NCI-H1048 (cell line): ENCODE measurements around the gene DNTTIP2.
"Not testable (repeated sequence)": the region's sequence is repeated elsewhere in the genome, so short reads cannot be mapped to it uniquely, and the experiment has no call there.

Experiments
- DNase-seq: peaks from one replicate; lab custom pipeline; 2025; lab: John Stamatoyannopoulos, UW

DNTTIP2 gene

GRCh38 chr1:93874025-93874651, 4.9 kb downstream of the DNTTIP2 start:
- no peak for DNase-seq

GRCh38 chr1:93871366-93871765, 7.6 kb downstream of the DNTTIP2 start:
- DNase-seq: no peak

GRCh38 chr1:93869653-93870052, 9.4 kb downstream of the DNTTIP2 start:
- no peak for DNase-seq

GRCh38 chr1:93868492-93868891, 10.5 kb downstream of the DNTTIP2 start:
- not testable (repeated sequence) for DNase-seq

GRCh38 chr1:93865253-93865652, 13.8 kb downstream of the DNTTIP2 start:
- no peak for DNase-seq

- DNase-seq: no peak
Observed at GRCh38 chr1:93864175-93864574, 14.8 kb downstream of the DNTTIP2 start.

GRCh38 chr1:93857653-93858052, 21.4 kb downstream of the DNTTIP2 start:
- not testable (repeated sequence) for DNase-seq

GRCh38 chr1:93855983-93856382, 23.0 kb downstream of the DNTTIP2 start:
- DNase-seq: not testable (repeated sequence)

- DNase-seq: no peak
Observed at GRCh38 chr1:93853940-93854339, 25.1 kb downstream of the DNTTIP2 start.

GRCh38 chr1:93851878-93852277, 27.1 kb downstream of the DNTTIP2 start:
- no peak for DNase-seq

GRCh38 chr1:93851327-93851712, 27.7 kb downstream of the DNTTIP2 start:
- DNase-seq: no peak

- not testable (repeated sequence) for DNase-seq
Observed at GRCh38 chr1:93850687-93851326, 28.2 kb downstream of the DNTTIP2 start.

GRCh38 chr1:93848350-93848883, 30.6 kb downstream of the DNTTIP2 start:
- no peak for DNase-seq

- no peak for DNase-seq
Observed at GRCh38 chr1:93847811-93848288, 31.2 kb downstream of the DNTTIP2 start.

- DNase-seq: peak; percentile 61
Observed at GRCh38 chr1:93846992-93847810, 31.8 kb downstream of the DNTTIP2 start.

GRCh38 chr1:93846206-93846991, 32.6 kb downstream of the DNTTIP2 start:
- peak; percentile 49 for DNase-seq

GRCh38 chr1:93845538-93846205, 33.3 kb downstream of the DNTTIP2 start:
- DNase-seq: no peak

- DNase-seq: no peak
Observed at GRCh38 chr1:93844262-93845045, 34.6 kb downstream of the DNTTIP2 start.

GRCh38 chr1:93842750-93843500, 36.1 kb downstream of the DNTTIP2 start:
- no peak for DNase-seq

GRCh38 chr1:93841771-93842170, 37.2 kb downstream of the DNTTIP2 start:
- no peak for DNase-seq
